ENCODE measurements around the gene TUSC2.

DNA sequence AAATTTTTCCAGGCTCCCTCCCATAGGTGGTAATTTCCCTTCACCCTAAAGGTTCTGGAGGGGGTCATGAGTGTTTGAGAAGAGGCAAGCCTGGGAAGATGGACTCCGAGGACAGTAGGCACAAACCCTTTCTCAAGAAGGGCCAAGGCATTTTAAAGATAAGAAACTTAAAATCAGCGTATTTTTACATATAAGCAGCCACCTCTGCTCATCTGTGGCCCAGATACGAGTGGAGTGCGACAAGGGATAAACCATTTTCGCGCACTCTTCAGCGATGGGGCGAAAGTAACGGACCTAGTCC lies 12.1 kb upstream of the TUSC2 start:
- TF ChIP-seq, protein P1, sequence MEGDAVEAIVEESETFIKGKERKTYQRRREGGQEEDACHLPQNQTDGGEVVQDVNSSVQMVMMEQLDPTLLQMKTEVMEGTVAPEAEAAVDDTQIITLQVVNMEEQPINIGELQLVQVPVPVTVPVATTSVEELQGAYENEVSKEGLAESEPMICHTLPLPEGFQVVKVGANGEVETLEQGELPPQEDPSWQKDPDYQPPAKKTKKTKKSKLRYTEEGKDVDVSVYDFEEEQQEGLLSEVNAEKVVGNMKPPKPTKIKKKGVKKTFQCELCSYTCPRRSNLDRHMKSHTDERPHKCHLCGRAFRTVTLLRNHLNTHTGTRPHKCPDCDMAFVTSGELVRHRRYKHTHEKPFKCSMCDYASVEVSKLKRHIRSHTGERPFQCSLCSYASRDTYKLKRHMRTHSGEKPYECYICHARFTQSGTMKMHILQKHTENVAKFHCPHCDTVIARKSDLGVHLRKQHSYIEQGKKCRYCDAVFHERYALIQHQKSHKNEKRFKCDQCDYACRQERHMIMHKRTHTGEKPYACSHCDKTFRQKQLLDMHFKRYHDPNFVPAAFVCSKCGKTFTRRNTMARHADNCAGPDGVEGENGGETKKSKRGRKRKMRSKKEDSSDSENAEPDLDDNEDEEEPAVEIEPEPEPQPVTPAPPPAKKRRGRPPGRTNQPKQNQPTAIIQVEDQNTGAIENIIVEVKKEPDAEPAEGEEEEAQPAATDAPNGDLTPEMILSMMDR (IDR thresholded peaks at IDR 0.05) = no peak
- no peak for TF ChIP-seq POLR2A (IDR thresholded peaks at IDR 0.05)

Measured in thyroid gland (tissue), 4 donors.